Urinary bladder (tissue), 4 donors: ENCODE results near the gene PDE6H. TPM values are rescaled to one million over a fixed set of nuclear protein-coding genes. Genes with fewer than 3 reads are reported as not detected.

Source experiments
- DNase-seq: peaks from one replicate; pipeline ENCODE4 v3.0.0-alpha.2; 2015; ENCODE audit errors: extremely low spot score
- H3K27ac ChIP-seq: one replicate; pipeline ENCODE4 v1.5.1; 2013; ENCODE audit warnings: low read depth, mild to moderate bottlenecking, moderate library complexity
- H3K36me3 ChIP-seq: one replicate; pipeline ENCODE4 v1.6.1; 2013; ENCODE audit warnings: mild to moderate bottlenecking, moderate library complexity; ENCODE audit not compliant: insufficient read depth
- H3K4me1 ChIP-seq: one replicate; pipeline ENCODE4 v1.6.1; 2013; ENCODE audit warnings: mild to moderate bottlenecking, moderate library complexity; ENCODE audit not compliant: insufficient read depth
- H3K4me3 ChIP-seq: one replicate; pipeline ENCODE4 v1.5.1; 2013; ENCODE audit warnings: low read depth, low read length
- WGBS: extraction: QIAGEN DNeasy Blood & Tissue Kit; methylation state at CpG from one replicate; pipeline ENCODE4 v1.1.7; 2013; 5-methylcytosine and 5-hydroxymethylcytosine counted together
- polyA plus RNA-seq: library from polyadenylated mRNA; stranded (reverse); fragments of 200-250 nt; gene quantifications from one replicate; pipeline ENCODE4 v1.2.3, GENCODE V29; 2013
- total RNA-seq: library from RNA; depleted of rRNA; stranded (reverse); fragments of >200 nt; gene quantifications from one replicate; pipeline ENCODE4 v1.2.3, GENCODE V29; 2014
- donor health status: healthy with polysubstance abuse.
- donor health status: healthy.

The PDE6H gene
- total and polyA plus RNA-seq, 2 donors: not detected

DNA sequence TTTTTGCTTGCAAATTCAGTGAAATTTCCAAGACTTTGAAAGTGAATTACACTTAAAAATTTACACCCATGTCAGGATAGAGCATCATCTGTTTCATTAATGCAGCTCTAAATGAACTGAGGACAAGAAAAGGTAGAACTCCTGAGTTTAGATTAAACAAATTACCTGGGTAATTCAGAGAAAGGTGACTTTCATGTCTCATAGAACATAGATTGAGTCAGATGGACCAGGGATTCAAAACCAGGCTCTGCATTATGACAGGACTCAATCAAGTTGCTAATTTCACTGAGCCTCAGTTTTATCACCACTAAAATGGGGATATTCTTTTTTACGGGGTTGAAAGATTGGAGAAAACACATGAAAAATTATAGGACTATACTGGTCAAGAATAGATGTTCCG lies 15.9 kb upstream of the PDE6H start:
- Histone ChIP-seq H3K4me1 (no peaks in the 10 kb centered on the region), H3K27ac (no peak overlapping the region), H3K4me3 (no peak overlapping the region), H3K36me3 (peaks cover 1% of the 10 kb centered on the region)
- no peak for DNase-seq
- WGBS: 63% methylated on average over 2 of the region's 2 CpGs

DNA sequence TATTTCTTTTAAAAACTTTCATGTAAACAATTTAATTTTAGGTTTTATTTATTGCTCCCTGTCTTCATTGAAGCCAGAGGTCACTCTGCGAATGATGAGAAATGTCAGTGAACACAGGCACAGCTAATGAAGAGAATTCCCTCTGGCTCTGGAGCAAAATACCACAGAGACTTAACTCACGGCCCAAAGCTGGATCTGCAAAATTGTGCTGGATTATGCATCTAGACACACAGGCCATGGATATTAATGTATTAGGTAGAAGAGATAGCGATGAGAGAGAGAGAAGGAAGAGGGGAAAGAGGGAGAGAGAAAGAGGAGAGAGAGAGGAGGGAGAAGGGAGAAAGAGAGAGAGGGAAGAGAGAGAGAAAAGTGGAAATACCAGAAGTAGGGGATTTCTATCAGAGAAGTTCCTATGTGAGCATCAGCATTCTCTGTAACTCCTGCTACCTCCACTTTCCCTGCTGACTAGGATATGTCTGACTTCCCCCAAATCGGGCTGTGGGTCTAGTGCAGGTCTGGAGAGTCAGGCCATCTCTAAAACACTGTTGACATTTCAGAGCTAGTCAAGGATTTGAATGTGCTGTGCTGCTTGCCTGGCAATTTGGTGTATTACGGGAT lies 15.2 kb upstream of the PDE6H start:
- no peaks in the 10 kb centered on the region for H3K4me1 ChIP-seq
- peaks cover 1% of the 10 kb centered on the region for H3K36me3 ChIP-seq
- WGBS: 37% methylated on average over 5 of the region's 5 CpGs
- H3K4me3 ChIP-seq: no peak overlapping the region
- H3K27ac ChIP-seq: no peak overlapping the region
- no peak for DNase-seq

DNA sequence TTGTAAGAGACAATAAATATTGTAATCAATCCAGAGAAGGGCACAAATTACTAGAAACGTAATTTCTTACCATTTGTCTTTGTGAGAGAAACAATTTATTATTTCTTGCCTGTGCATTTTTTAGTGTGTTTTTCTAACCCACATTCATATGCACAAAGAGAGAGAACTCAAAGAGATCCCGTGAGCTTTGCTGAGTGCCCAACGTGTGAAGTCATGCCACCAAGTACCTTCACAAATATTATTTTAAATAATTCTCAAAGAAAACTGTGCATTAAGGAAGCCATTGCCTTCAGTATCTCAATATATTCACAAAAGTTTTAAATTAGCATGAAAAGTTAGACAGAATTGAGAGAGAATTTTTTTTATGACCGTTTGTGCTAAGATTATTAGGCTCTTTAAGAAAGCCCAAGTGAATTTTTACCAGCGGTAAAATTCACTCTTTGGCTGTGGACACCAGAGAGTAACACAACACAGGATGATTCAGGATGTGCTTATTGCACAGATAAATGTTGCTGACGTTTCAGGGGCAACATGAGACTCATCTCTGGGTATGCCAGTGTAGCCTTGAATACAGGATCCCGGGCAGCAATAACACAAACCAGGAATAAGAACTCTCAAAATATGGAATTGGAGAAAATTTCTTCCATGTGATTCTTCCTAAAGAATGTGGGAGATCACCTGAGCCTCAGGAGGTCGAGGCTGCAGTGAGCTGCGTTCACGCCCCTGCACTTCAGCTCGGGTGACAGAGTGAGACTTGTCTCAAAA lies 14.3 kb upstream of the PDE6H start:
- H3K4me3 ChIP-seq: no peak overlapping the region
- WGBS: 77% methylated on average over 11 of the region's 11 CpGs
- DNase-seq: no peak
- peaks cover under 1% of the 10 kb centered on the region for H3K36me3 ChIP-seq
- H3K4me1 ChIP-seq: no peaks in the 10 kb centered on the region
- no peak overlapping the region for H3K27ac ChIP-seq

DNA sequence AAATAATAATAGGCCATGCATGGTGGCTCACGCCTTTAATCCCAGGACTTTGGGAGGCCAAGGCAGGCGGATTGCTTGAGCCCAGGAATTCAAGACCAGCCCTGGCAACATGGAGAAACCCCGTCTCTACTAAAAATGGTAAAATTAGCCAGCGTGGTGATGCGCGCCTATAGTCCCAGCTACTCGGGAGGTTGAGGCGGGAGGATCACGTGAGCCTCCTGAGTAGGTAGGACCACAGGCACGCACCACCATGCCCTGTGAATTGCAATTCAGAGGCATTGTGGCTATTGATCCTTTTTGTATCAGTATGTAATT lies 13.8 kb upstream of the PDE6H start:
- H3K4me3 ChIP-seq: no peak overlapping the region

DNA sequence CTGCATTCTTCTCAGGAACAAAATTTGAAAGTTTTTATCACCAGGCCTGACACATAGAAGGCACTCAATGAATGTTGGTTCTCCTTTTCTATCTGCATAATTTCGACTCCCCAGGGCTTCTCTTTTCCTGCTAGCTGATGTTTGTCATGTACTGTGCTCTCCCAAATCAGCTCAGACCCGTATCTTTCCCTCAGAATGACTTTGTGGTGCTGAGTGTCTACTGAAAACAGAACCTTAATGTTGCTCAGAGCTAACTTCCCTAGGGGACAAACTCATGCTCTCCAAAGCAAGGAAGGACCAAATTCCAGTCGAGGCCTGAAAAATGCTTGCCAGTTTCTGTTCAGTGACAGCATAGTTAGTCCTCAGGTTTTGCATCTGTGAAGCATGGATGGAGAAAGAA lies 13.4 kb upstream of the PDE6H start:
- no peak overlapping the region for H3K4me3 ChIP-seq
- H3K4me1 ChIP-seq: no peaks in the 10 kb centered on the region
- no peaks in the 10 kb centered on the region for H3K36me3 ChIP-seq
- no peak overlapping the region for H3K27ac ChIP-seq
- WGBS: 71% methylated on average over 3 of the region's 3 CpGs
- no peak for DNase-seq

More for the DNA sequence above, 13.8 kb upstream of the PDE6H start:
- H3K27ac ChIP-seq: no peak overlapping the region
- no peak for DNase-seq
- no peaks in the 10 kb centered on the region for H3K4me1 ChIP-seq
- H3K36me3 ChIP-seq: no peaks in the 10 kb centered on the region
- 88% methylated on average over 10 of the region's 10 CpGs for WGBS

DNA sequence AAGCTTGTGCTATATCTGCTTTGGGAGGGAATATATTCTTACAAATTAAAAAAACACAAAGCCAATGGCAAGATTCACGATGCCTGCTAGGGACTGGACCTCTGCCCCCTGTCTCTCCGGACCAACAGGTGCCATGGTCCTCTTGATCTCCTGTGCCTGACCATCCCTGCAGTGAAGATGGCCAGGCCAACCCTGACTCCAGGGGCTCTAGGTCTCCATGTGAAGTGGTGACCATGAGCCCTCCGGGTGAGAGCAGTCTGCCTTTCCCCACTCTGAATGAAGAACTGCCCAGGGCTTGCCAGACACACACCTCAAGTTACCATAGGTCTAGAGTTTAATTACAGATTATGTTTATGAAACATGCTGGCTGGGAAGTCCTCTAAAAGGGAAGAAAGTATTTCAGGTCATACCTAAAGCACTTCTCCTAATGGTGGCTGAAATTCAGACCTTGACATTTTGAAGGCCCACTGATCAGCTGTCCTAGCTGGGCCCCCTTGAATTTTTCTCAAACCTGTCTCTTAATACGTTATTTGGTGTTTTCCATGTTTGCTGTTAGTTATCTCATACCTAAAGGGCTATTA lies 12.8 kb upstream of the PDE6H start:
- H3K4me1 ChIP-seq: no peaks in the 10 kb centered on the region
- H3K27ac ChIP-seq: no peak overlapping the region
- H3K4me3 ChIP-seq: no peak overlapping the region
- no peak for DNase-seq
- no peaks in the 10 kb centered on the region for H3K36me3 ChIP-seq
- WGBS: 89% methylated on average over 4 of the region's 4 CpGs

DNA sequence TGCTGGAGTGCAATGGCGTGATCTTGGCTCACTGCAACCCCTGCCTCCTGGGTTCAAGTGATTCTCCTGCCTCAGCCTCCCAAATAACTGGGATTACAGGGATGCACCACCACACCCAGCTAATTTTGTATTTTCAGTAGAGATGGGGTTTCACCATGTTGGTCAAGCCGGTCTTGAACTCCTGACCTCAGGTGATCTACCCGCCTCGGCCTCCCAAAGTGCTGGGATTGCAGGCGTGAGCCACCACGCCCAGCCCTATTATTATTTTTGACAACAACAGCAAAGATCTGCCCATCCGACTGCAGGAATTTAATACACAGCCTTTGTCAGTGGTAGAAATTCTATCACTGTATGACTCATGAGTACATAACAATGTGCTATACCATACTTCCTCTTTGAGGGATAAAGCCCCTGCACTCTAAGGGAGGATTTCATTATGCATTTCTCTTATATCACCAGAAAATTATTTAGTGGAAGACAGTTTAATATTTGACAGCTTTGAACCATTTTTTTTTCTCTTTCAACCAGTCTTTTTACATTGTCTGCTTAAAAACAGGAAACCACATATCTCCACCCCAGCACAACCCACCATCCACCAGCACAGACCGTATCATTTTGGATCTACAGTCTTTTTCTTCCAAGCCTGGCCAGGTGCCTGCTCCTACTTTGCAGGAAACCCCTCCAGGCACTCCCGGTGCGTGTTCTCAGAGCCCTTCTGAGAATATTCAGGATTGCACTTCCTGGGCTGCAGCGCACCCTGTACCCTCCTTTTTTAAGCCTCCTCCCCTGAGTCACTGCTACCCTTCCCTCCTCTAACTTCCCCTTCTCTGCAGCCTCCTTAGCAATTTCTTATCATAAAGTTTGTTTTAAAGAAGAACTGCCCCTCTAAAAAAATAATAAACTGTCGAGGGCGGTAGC lies 12.0 kb upstream of the PDE6H start:
- Histone ChIP-seq H3K27ac (peak overlapping the region; percentile 68), H3K4me3 (peak overlapping the region; percentile 41), H3K36me3 (no peaks in the 10 kb centered on the region), H3K4me1 (no peaks in the 10 kb centered on the region)
- WGBS: 55% methylated on average over 13 of the region's 13 CpGs
- no peak for DNase-seq

DNA sequence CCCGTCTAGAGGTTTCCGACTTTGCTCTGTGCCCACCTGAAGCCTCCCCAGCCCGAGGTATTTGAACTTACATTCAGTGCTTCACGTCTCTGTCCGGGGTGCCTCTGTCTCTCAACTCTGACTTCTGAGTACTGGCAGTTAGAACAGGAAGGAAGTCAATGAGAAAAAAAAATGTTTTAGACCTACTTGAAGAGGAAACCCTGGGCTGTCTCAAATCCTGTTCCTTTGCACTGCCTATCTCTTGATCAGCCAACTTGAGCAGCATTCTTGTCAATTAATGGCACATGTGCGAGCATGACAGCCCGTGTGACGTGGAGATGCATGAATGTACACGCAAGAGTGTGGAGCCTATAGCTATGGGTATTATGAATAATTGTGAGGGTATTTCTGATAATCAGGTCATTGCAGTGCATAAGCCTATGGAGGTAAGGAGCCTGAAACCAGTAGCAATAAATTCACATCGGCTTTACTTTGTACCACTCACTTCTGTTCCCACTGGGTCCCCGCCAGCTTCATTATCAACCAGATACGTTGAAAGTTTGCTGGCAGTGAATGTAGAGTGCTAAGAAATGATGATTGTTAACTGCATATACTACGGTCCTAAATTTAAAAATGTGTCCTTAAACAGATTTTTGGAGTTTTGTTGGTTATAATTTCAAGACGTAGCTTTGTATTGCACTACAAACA lies 11.2 kb upstream of the PDE6H start, which contains the start of gene ARHGDIB:
TSS of gene ARHGDIB (minus strand) at position 136 of the 687 bp plus-strand sequence. CDS start 10,889 bp downstream, outside the sequence.
- 53% methylated on average over 14 of the region's 14 CpGs for WGBS
- no peaks in the 10 kb centered on the region for H3K36me3 ChIP-seq
- peak within 1 kb of the TSS; percentile 41 for H3K4me3 ChIP-seq
- peak within 1 kb of the TSS; percentile 78 for H3K27ac ChIP-seq
- DNase-seq: peak; percentile 48
- no peaks in the 10 kb centered on the region for H3K4me1 ChIP-seq

DNA sequence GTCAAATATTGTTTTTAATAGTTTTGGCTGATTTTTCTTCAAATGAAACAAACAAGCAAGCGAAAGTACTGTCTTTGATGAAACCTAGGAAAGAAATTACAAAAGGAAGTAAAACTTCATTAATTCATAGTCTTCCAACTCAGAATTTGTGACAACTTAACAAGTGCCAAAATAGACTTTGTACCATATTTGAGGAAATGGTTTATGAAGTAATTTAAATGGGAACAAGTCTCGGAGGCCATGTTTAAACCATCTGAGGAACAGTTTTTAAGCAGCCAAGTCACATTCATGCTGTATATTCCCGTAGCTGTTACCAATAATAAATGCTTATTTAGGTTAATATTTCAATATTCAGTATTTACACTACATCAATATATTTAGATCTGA lies 10.7 kb upstream of the PDE6H start:
- no peak for DNase-seq
- WGBS: 87% methylated on average over 3 of the region's 3 CpGs
- no peaks in the 10 kb centered on the region for H3K36me3 ChIP-seq
- H3K27ac ChIP-seq: no peak overlapping the region
- H3K4me1 ChIP-seq: no peaks in the 10 kb centered on the region
- H3K4me3 ChIP-seq: no peak overlapping the region

DNA sequence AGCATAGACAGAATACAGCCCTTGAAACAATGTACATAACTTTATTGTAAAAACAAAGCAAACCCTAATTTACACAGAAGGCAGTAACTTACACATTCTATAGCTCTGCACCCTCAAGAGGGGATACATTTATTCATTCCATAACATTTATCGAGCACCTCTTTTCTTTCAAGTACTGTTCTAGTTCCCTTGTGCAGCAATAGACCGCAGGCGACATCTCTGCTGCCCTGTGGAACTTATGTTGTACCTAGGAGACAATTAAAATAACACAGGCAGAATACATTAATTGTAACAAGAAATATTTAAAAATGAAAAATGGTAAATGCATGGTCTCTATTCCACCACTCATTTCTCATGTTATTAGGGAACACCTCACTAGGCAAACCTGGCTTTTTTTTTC lies 10.0 kb upstream of the PDE6H start:
- Histone ChIP-seq H3K27ac (no peak overlapping the region), H3K4me1 (no peaks in the 10 kb centered on the region), H3K4me3 (no peak overlapping the region), H3K36me3 (no peaks in the 10 kb centered on the region)
- no peak for DNase-seq
- 93% methylated on average over 3 of the region's 3 CpGs for WGBS

DNA sequence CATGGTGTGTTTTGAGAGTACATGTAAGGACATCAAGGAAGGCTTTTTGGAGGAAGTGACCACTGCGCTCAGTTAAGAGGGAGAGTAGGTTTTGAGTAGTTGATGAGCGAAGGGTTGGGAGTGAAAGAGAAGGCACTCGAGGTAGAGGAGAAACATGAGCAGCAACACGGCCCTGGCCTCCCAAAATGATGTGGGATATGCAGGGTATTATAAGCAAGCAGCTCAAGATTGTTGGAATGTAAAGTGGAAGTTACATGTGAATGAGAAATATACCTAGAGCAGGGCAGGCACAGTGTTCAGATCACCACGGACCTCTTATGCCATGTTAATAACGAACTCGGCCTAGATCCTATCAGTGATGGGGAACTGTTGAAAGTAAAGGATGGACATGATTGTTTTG lies 9.3 kb upstream of the PDE6H start:
- no peak overlapping the region for H3K4me3 ChIP-seq
- no peak overlapping the region for H3K27ac ChIP-seq
- no peaks in the 10 kb centered on the region for H3K36me3 ChIP-seq
- no peaks in the 10 kb centered on the region for H3K4me1 ChIP-seq
- 90% methylated on average over 7 of the region's 7 CpGs for WGBS
- DNase-seq: no peak

DNA sequence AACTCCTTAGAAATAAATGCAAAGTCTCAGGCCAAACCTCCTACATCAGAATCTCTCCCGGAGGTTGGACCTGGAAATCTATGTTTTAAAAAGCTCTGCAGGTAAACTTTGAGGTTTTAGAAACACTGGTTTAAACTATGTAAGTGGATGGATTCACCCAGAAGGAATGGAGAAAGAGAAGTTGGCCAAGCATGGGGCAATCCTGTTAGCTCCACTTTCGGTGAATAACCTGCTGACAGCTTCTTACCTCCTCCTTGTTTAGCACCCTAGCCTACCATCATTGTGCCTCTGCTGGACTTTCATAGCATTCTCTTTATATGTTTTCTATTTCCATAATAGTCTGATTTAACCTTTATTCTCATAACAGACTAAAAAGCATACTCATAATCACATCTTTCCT lies 8.4 kb upstream of the PDE6H start:
- H3K4me3 ChIP-seq: no peak overlapping the region
- no peak overlapping the region for H3K27ac ChIP-seq
- no peak for DNase-seq
- H3K4me1 ChIP-seq: no peaks in the 10 kb centered on the region
- 94% methylated on average over 2 of the region's 2 CpGs for WGBS
- H3K36me3 ChIP-seq: no peaks in the 10 kb centered on the region

DNA sequence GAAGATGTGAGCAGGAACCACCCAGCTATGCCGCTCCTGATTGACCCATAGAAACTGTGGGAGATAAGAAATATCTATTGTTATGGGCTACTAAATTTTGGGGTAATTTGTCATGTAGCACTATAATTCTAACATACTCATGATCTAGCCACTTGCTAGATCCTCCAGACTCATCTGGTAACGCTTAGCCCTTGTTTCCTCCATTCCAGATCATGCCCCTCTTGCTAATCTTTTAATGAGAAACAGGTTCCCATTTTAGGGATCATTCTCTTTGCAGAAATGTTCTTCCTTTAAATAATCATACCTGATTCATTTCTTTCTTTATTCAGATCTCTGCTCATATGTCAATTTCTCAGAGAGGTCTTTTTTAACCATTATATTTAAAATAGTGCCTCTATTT lies 7.6 kb upstream of the PDE6H start:
- Histone ChIP-seq H3K27ac (no peak overlapping the region), H3K36me3 (no peaks in the 10 kb centered on the region), H3K4me1 (no peaks in the 10 kb centered on the region), H3K4me3 (no peak overlapping the region)
- 93% methylated on average over 2 of the region's 2 CpGs for WGBS
- no peak for DNase-seq
